ENCODE data around the gene KLHL25. TPM values are rescaled to one million over a fixed set of nuclear protein-coding genes. Genes with fewer than 3 reads are reported as not detected.
A peak's percentile ranks its signal among the peaks of the same experiment; 100 is the strongest.

KLHL25 gene
- total and polyA plus RNA-seq, 8 donors = 1.2 to 36.2 (median 5.8) TPM

GRCh38 chr15:85825719-85826118 is 31.0 kb upstream of the KLHL25 start:
- no peak for TF ChIP-seq POLR2AphosphoS5 (IDR thresholded peaks at IDR 0.05)
- Histone ChIP-seq H3K4me3 (no peak overlapping the region), H3K27me3 (no peaks in the 10 kb centered on the region), H3K36me3 (no peaks in the 10 kb centered on the region), H3K9me3 (no peaks in the 10 kb centered on the region), H3K4me1 (no peaks in the 10 kb centered on the region), H3K27ac (no peak overlapping the region)
- intact Hi-C loops (cut with DNase I; ENCODE audit: low total_unique reads) = no loop called here
- no peak for DNase-seq
- WGBS, 5 donors = 35 to 81% (median 39%) methylated on average over 2 of the region's 2 CpGs

GRCh38 chr15:85825118-85825517 is 30.4 kb upstream of the KLHL25 start:
- peak in 1 of 2 donors; percentile 29 for DNase-seq
- no peaks in the 10 kb centered on the region for H3K4me1 ChIP-seq
- intact Hi-C loops (cut with DNase I; ENCODE audit: low total_unique reads) = no loop called here
- H3K27me3 ChIP-seq = no peaks in the 10 kb centered on the region
- H3K4me3 ChIP-seq = no peak overlapping the region
- WGBS, 5 donors = 55 to 67% (median 62%) methylated on average over 4 of the region's 4 CpGs
- no peak overlapping the region for H3K27ac ChIP-seq
- TF ChIP-seq CTCF (IDR thresholded peaks at IDR 0.05) (no peak), EP300 (IDR thresholded peaks at IDR 0.05) (no peak), POLR2A (IDR thresholded peaks at IDR 0.05) (no peak), POLR2AphosphoS5 (IDR thresholded peaks at IDR 0.05) (no peak)
- H3K36me3 ChIP-seq = no peaks in the 10 kb centered on the region
- no peaks in the 10 kb centered on the region for H3K9me3 ChIP-seq

- Histone ChIP-seq H3K4me3 (no peak overlapping the region), H3K27me3 (no peaks in the 10 kb centered on the region)
- 84 to 90% (median 89%) methylated on average over 6 of the region's 6 CpGs for WGBS, 5 donors
These were observed 26.8 kb upstream of the KLHL25 start for GRCh38 chr15:85821545-85821944.

GRCh38 chr15:85819938-85820337 is 25.2 kb upstream of the KLHL25 start:
- TF ChIP-seq POLR2AphosphoS5 (IDR thresholded peaks at IDR 0.05) = no peak
- no peak for TF ChIP-seq EP300 (IDR thresholded peaks at IDR 0.05)
- no peak for TF ChIP-seq CTCF (IDR thresholded peaks at IDR 0.05)
- no peak for TF ChIP-seq POLR2A (IDR thresholded peaks at IDR 0.05)
- intact Hi-C loops (cut with DNase I; ENCODE audit: low total_unique reads) = no loop called here
- Histone ChIP-seq H3K36me3 (no peaks in the 10 kb centered on the region), H3K27ac (no peak overlapping the region), H3K4me3 (no peak overlapping the region), H3K9me3 (no peaks in the 10 kb centered on the region), H3K27me3 (no peaks in the 10 kb centered on the region), H3K4me1 (no peaks in the 10 kb centered on the region)
- no peak for DNase-seq
- 76 to 88% (median 81%) methylated on average over 5 of the region's 5 CpGs for WGBS, 5 donors

More at GRCh38 chr15:85821545-85821944, 26.8 kb upstream of the KLHL25 start:
- no peaks in the 10 kb centered on the region for H3K9me3 ChIP-seq
- intact Hi-C loops (cut with DNase I; ENCODE audit: low total_unique reads) = no loop called here
- H3K27ac ChIP-seq = no peak overlapping the region
- no peak for DNase-seq
- H3K4me1 ChIP-seq = no peaks in the 10 kb centered on the region
- H3K36me3 ChIP-seq = no peaks in the 10 kb centered on the region
- no peak for TF ChIP-seq CTCF (IDR thresholded peaks at IDR 0.05)
- no peak for TF ChIP-seq EP300 (IDR thresholded peaks at IDR 0.05)
- TF ChIP-seq POLR2A (IDR thresholded peaks at IDR 0.05) = no peak
- TF ChIP-seq POLR2AphosphoS5 (IDR thresholded peaks at IDR 0.05) = no peak

- Histone ChIP-seq H3K27me3 (no peaks in the 10 kb centered on the region), H3K4me3 (no peak overlapping the region), H3K27ac (no peak overlapping the region), H3K36me3 (no peaks in the 10 kb centered on the region), H3K9me3 (no peaks in the 10 kb centered on the region), H3K4me1 (no peaks in the 10 kb centered on the region)
- TF ChIP-seq POLR2AphosphoS5 (IDR thresholded peaks at IDR 0.05) = no peak
- no peak for TF ChIP-seq POLR2A (IDR thresholded peaks at IDR 0.05)
- TF ChIP-seq CTCF (IDR thresholded peaks at IDR 0.05) = no peak
- TF ChIP-seq EP300 (IDR thresholded peaks at IDR 0.05) = no peak
- DNase-seq = no peak
- intact Hi-C loops (cut with DNase I; ENCODE audit: low total_unique reads) = no loop called here
These were observed 18.5 kb upstream of the KLHL25 start for GRCh38 chr15:85813234-85813633.

Data from stomach (tissue), 9 donors.